Adrenal gland (tissue), 12 donors: ENCODE data around the gene APBB2. TPM values are rescaled to one million over a fixed set of nuclear protein-coding genes. Genes with fewer than 3 reads are reported as not detected.

ENCODE experiments used
- DNase-seq, 7 donors: peaks; one replicate each; pipeline ENCODE4 v3.0.0-alpha.2; 2019 to 2020
- H3K27ac ChIP-seq, 5 donors: fragments of 200-600 bp; sonication (generic) in 4 of 5; 1 replicate in 3 of 5; 2 replicates in 2 of 5; pipeline versions ENCODE4 v1.5.1 to v1.8.0; 2016 to 2020; ENCODE audit warnings: mild to moderate bottlenecking in 1 of 5
- H3K27me3 ChIP-seq: fragments of 200-600 bp; 2 replicates; pipeline ENCODE4 v1.8.0; 2021
- H3K36me3 ChIP-seq, 2 donors: fragments of 200-600 bp; replicated peaks in 1 of 2; 1 replicate in 1 of 2; 2 replicates in 1 of 2; pipeline versions ENCODE4 v1.5.1 to v1.8.0; 2018 to 2022
- H3K4me1 ChIP-seq, 2 donors: fragments of 200-600 bp; replicated peaks in 1 of 2; 1 replicate in 1 of 2; 2 replicates in 1 of 2; pipeline versions ENCODE4 v1.5.1 to v1.8.0; 2018 to 2021
- H3K4me3 ChIP-seq, 4 donors: fragments of 200-600 bp; sonication (generic) in 3 of 4; one replicate each; pipeline ENCODE4 v1.5.1; 2016 to 2018
- H3K9me3 ChIP-seq, 3 donors: fragments of 200-600 bp; sonication (generic) in 1 of 3; replicated peaks in 1 of 3; 1 replicate in 2 of 3; 2 replicates in 1 of 3; pipeline versions ENCODE4 v1.5.1 to v1.8.0; 2016 to 2021
- CTCF ChIP-seq, 6 experiments: fragments of 450-650 bp in 4 of 6; fragments of 200-600 bp in 2 of 6; sonication (generic) in 1 of 6; IDR thresholded peaks; 1 replicate in 5 of 6; 2 replicates in 1 of 6; pipeline versions ENCODE4 v1.5.1 to v1.8.0; 2016 to 2021; ENCODE audit warnings: antibody characterized with exemption in 6 of 6, mild to moderate bottlenecking in 2 of 6, moderate library complexity in 1 of 6
- POLR2A ChIP-seq, 2 donors: fragments of 450-650 bp; IDR thresholded peaks; one replicate each; pipeline ENCODE4 v1.6.1; 2017; ENCODE audit warnings: antibody characterized with exemption in 2 of 2, mild to moderate bottlenecking in 2 of 2, moderate library complexity in 1 of 2
- WGBS, 4 donors: extraction: QIAGEN DNeasy Blood & Tissue Kit in 2 of 4; methylation state at CpG; one replicate each; pipeline versions ENCODE4 v1.1.5 to v1.1.7; 2013 to 2017; 5-methylcytosine and 5-hydroxymethylcytosine counted together
- intact Hi-C, 2 donors: fragments of 100-400 bp; cut with DNase I; formaldehyde crosslinking; loops; one replicate each; pipeline versions ENCODE4 v1.14.1 to v1.15.0; 2022 to 2023
- polyA plus RNA-seq, 3 donors: library from polyadenylated mRNA; stranded (reverse); fragments of 200-250 nt in 2 of 3; fragments of 350-450 nt in 1 of 3; fragmentation: Illumina TruSeq in 1 of 3; extraction: RNeasy Lipid Tissue Mini Kit (QIAGEN cat#74804) in 1 of 3; gene quantifications; one replicate each; pipeline ENCODE4 v1.2.3, GENCODE V29; 2013 to 2014
- total RNA-seq, 9 donors: library from RNA; depleted of rRNA in 4 of 9; stranded (reverse); fragments of >200 nt in 4 of 9; fragments of 120-200 nt in 1 of 9; fragmentation: NEBNext Ultra II Directional in 1 of 9; extraction: Animal tissue kit (Norgen Biotek cat#: 25700) in 1 of 9; gene quantifications; one replicate each; pipeline versions ENCODE4 v1.1.0 to v1.2.4, GENCODE V29; 2013 to 2023
- donor health status: healthy with polysubstance abuse.
- donor health status: Bipolar disorder and iron deficiency.
- donor health status: DM: yes; HTN: yes; CAD: no.
- donor health status: DM: no; HTN: no; CAD: no.
- donor health status: DM: no; HTN: no; CAD: no.
- donor health status: DM: yes; HTN: yes; CAD: no.

APBB2 gene
- total and polyA plus RNA-seq, 12 donors = 12.4 to 135 (median 39.7) TPM

- H3K9me3 ChIP-seq = no peaks in the 10 kb centered on the region
- no peak overlapping the region for H3K4me3 ChIP-seq
- no peaks in the 10 kb centered on the region for H3K36me3 ChIP-seq
- TF ChIP-seq CTCF (IDR thresholded peaks at IDR 0.05) (no peak), POLR2A (IDR thresholded peaks at IDR 0.05) (no peak)
- H3K4me1 ChIP-seq = no peaks in the 10 kb centered on the region
- DNase-seq = no peak
- intact Hi-C loops = no loop called here
- 91 to 96% (median 95%) methylated on average over 18 of the region's 18 CpGs for WGBS, 4 donors
- H3K27me3 ChIP-seq = no peaks in the 10 kb centered on the region
- no peak overlapping the region for H3K27ac ChIP-seq
These were observed 383.0 kb downstream of the APBB2 start for GRCh38 chr4:40831146-40831907.

- peak in 3 of 7 donors; percentile 16 to 19 (median 19) for DNase-seq
- no peak overlapping the region for H3K27ac ChIP-seq
- H3K9me3 ChIP-seq = no peaks in the 10 kb centered on the region
- H3K4me3 ChIP-seq = no peak overlapping the region
- H3K27me3 ChIP-seq = no peaks in the 10 kb centered on the region
- TF ChIP-seq CTCF (IDR thresholded peaks at IDR 0.05) (no peak), POLR2A (IDR thresholded peaks at IDR 0.05) (no peak)
- intact Hi-C loops = no loop called here
- WGBS, 4 donors = 74 to 77% (median 76%) methylated on average over 4 of the region's 4 CpGs
- H3K36me3 ChIP-seq = peaks cover 0 to 14% of the 10 kb centered on the region in 2 donors
- H3K4me1 ChIP-seq = no peaks in the 10 kb centered on the region
These were observed 384.8 kb downstream of the APBB2 start for GRCh38 chr4:40829586-40829985.

- 94 to 98% (median 96%) methylated on average over 9 of the region's 9 CpGs for WGBS, 4 donors
- Histone ChIP-seq H3K36me3 (peaks cover 0 to 14% of the 10 kb centered on the region in 2 donors), H3K4me1 (no peaks in the 10 kb centered on the region), H3K9me3 (no peaks in the 10 kb centered on the region), H3K27me3 (no peaks in the 10 kb centered on the region), H3K27ac (no peak overlapping the region), H3K4me3 (no peak overlapping the region)
- DNase-seq = no peak
- no peak for TF ChIP-seq POLR2A (IDR thresholded peaks at IDR 0.05)
- TF ChIP-seq CTCF (IDR thresholded peaks at IDR 0.05) = no peak
- intact Hi-C loops = no loop called here
These were observed 385.7 kb downstream of the APBB2 start for GRCh38 chr4:40828661-40829060.

DNA sequence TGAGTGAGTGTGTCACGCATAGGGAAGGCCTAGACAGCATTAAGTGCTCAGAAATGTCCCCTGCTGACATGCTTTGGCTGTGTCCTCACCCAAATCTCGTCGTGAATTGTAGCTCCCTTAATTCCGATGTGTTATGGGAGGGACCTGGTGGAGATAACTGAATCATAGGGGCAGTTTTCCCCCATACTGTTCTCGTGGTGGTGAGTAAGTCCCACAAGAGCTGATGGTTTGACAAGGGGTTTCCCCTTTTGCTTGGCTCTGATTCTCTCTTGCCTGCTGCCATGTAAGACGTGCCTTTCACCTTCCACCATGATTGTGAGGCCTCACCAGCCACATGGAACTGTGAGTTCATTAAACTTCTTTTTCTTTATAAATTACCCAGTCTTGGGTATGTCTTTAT is 386.6 kb downstream of the APBB2 start:
- no peaks in the 10 kb centered on the region for H3K27me3 ChIP-seq
- no peak for DNase-seq
- 88 to 92% (median 89%) methylated on average over 5 to 6 of the region's 6 CpGs for WGBS, 4 donors
- H3K9me3 ChIP-seq = no peaks in the 10 kb centered on the region
- intact Hi-C loops = no loop called here
- no peaks in the 10 kb centered on the region for H3K4me1 ChIP-seq
- H3K36me3 ChIP-seq = peaks cover 0 to 14% of the 10 kb centered on the region in 2 donors
- no peak for TF ChIP-seq POLR2A (IDR thresholded peaks at IDR 0.05)
- no peak overlapping the region for H3K27ac ChIP-seq
- no peak overlapping the region for H3K4me3 ChIP-seq

DNA sequence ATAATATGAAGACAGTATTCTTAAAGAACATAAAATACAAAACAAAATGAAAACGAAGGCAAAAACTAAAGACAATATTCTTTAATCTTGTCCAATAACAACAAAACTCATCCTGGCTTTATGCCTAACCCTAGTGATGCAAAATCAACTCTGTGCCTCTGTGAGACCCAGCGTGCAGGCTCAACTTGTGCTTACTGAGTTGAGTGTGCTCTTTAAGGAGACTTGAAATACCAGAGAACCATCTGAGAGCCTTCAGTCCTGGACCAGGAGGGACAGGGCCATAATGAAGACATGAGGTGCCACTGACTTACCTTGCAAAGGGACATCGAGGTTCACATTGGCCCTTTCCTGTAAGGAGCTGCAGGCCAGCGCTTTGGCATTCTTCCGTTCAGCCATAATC is 387.5 kb downstream of the APBB2 start:
- DNase-seq = no peak
- WGBS, 4 donors = 90 to 93% (median 92%) methylated on average over 5 of the region's 5 CpGs
- Histone ChIP-seq H3K4me3 (no peak overlapping the region), H3K27me3 (no peaks in the 10 kb centered on the region), H3K9me3 (no peaks in the 10 kb centered on the region), H3K36me3 (peaks cover 0 to 18% of the 10 kb centered on the region in 2 donors), H3K4me1 (no peaks in the 10 kb centered on the region), H3K27ac (no peak overlapping the region)
- intact Hi-C loops = no loop called here
- TF ChIP-seq CTCF (IDR thresholded peaks at IDR 0.05) (no peak), POLR2A (IDR thresholded peaks at IDR 0.05) (no peak)
